Endothelial cell of umbilical vein (primary cell): ENCODE results near the gene TBX19. TPM values are rescaled to one million over a fixed set of nuclear protein-coding genes. Genes with fewer than 3 reads are reported as not detected.

ENCODE experiments used
- BruUV-seq: library from RNA; stranded (reverse); fragments of 400-500 nt; replicated peaks from 2 replicates; lab custom pipeline; 2021; lab: Mats Ljungman, UMichigan
- CTCF ChIA-PET: fragments of 300-600, 350-600 bp; sonication (Branson Sonifier 250); formaldehyde crosslinking; loops from one replicate; lab custom pipeline; 2021; ENCODE audit warnings: antibody characterized with exemption, inconsistent platforms; lab: Charles Lee
- POLR2A ChIA-PET: fragments of 300-600, 350-600 bp; sonication (Branson Sonifier 250); formaldehyde crosslinking; loops from one replicate; lab custom pipeline; 2021; ENCODE audit warnings: antibody characterized with exemption, inconsistent platforms; lab: Charles Lee
- DNase-seq: peaks from one replicate; pipeline ENCODE4 v3.0.0-alpha.2; 2011; ENCODE audit warnings: low read depth, low spot score
- FAIRE-seq: peaks from 2 replicates; lab custom pipeline; 2011; peaks lifted over from hg19 to GRCh38; lab: Jason Lieb, UNC
- H2AFZ ChIP-seq: 2 replicates; pipeline ENCODE4 v1.6.0; 2012; ENCODE audit warnings: low read depth, low read length, control low read depth, inconsistent platforms
- H3K27ac ChIP-seq: 2 replicates; pipeline ENCODE4 v1.5.1; 2011; ENCODE audit warnings: low read depth, mild to moderate bottlenecking, control low read depth, low read length, moderate library complexity; ENCODE audit not compliant: insufficient read depth
- H3K27me3 ChIP-seq, 2 experiments: 2 replicates each; pipeline versions ENCODE4 v1.6.0 to v1.6.1; 2011; ENCODE audit warnings: low read length in 2 of 2, mixed read lengths in 1 of 2; ENCODE audit not compliant: control insufficient read depth in 2 of 2, insufficient read depth in 2 of 2
- H3K36me3 ChIP-seq, 2 experiments: 2 replicates in 1 of 2; 3 replicates in 1 of 2; pipeline ENCODE4 v1.5.1; 2011; ENCODE audit warnings: low read length in 2 of 2, mild to moderate bottlenecking in 1 of 2, moderate library complexity in 1 of 2; ENCODE audit not compliant: control insufficient read depth in 2 of 2, insufficient read depth in 2 of 2; ENCODE audit errors: extremely low read depth in 1 of 2
- H3K4me1 ChIP-seq: 3 replicates; pipeline ENCODE4 v1.5.1; 2011; ENCODE audit warnings: mild to moderate bottlenecking, low read length; ENCODE audit not compliant: control insufficient read depth, insufficient read depth; ENCODE audit errors: extremely low read depth
- H3K4me2 ChIP-seq: 2 replicates; pipeline ENCODE4 v1.6.1; 2011; ENCODE audit warnings: low read length, control low read depth, mixed read lengths; ENCODE audit not compliant: insufficient read depth
- H3K4me3 ChIP-seq, 3 experiments: fragments of 200-600 bp in 1 of 3; sonication (generic), shearing (Covaris generic) in 1 of 3; replicated peaks in 1 of 3; 2 replicates each; pipeline ENCODE4 v1.5.1; 2011 to 2016; ENCODE audit warnings: control low read depth in 3 of 3, low read length in 3 of 3, mild to moderate bottlenecking in 2 of 3, inconsistent platforms in 1 of 3, low read depth in 1 of 3, moderate library complexity in 1 of 3; ENCODE audit not compliant: insufficient read depth in 1 of 3
- H3K79me2 ChIP-seq: 2 replicates; pipeline ENCODE4 v1.6.0; 2012; ENCODE audit warnings: low read length, inconsistent platforms; ENCODE audit not compliant: control insufficient read depth, insufficient read depth
- H3K9ac ChIP-seq: replicated peaks from 2 replicates; pipeline ENCODE3; 2011; ENCODE audit warnings: low read length, control low read depth; ENCODE audit not compliant: insufficient read depth; ENCODE audit errors: extremely low read depth
- H3K9me1 ChIP-seq: replicated peaks from 3 replicates; pipeline ENCODE4 v1.6.0; 2011; ENCODE audit warnings: mild to moderate bottlenecking, low read length; ENCODE audit not compliant: control insufficient read depth, insufficient read depth; ENCODE audit errors: extremely low read depth
- H3K9me3 ChIP-seq: replicated peaks from 2 replicates; pipeline ENCODE4 v1.5.1; 2012; ENCODE audit warnings: low read length, inconsistent platforms; ENCODE audit not compliant: control insufficient read depth, insufficient read depth
- H4K20me1 ChIP-seq: replicated peaks from 2 replicates; pipeline ENCODE3; 2011; ENCODE audit warnings: mild to moderate bottlenecking, low read length; ENCODE audit not compliant: control insufficient read depth, insufficient read depth; ENCODE audit errors: extremely low read depth
- CTCF ChIP-seq, 2 donors: IDR thresholded peaks; 1 replicate in 1 of 2; 2 replicates in 1 of 2; pipeline ENCODE4 v1.5.1; 2011; ENCODE audit warnings: low read length in 2 of 2, mild to moderate bottlenecking in 2 of 2, moderate library complexity in 2 of 2, control low read depth in 1 of 2, inconsistent platforms in 1 of 2, low read depth in 1 of 2; ENCODE audit not compliant: insufficient read depth in 1 of 2; ENCODE audit errors: extremely low read depth in 1 of 2
- EZH2 ChIP-seq: IDR thresholded peaks from 2 replicates; pipeline ENCODE4 v1.6.1; 2012; ENCODE audit warnings: borderline replicate concordance, low read depth, mild to moderate bottlenecking, moderate library complexity, low read length, inconsistent platforms; ENCODE audit not compliant: severe bottlenecking
- FOS ChIP-seq: IDR thresholded peaks from 2 replicates; pipeline ENCODE4 v1.6.1; 2011; ENCODE audit warnings: mild to moderate bottlenecking, low read length, moderate library complexity, borderline replicate concordance; ENCODE audit not compliant: insufficient read depth
- GATA2 ChIP-seq: IDR thresholded peaks from 2 replicates; pipeline ENCODE4 v1.7.0; 2011; ENCODE audit warnings: low read depth, mild to moderate bottlenecking, moderate library complexity, mixed read lengths, low read length; ENCODE audit not compliant: insufficient read length, insufficient read depth
- JUN ChIP-seq: IDR thresholded peaks from 2 replicates; pipeline ENCODE4 v1.6.1; 2011; ENCODE audit warnings: borderline replicate concordance, low read depth; ENCODE audit not compliant: insufficient read length, insufficient read depth
- MAX ChIP-seq: IDR thresholded peaks from 2 replicates; pipeline ENCODE4 v1.6.1; 2011; ENCODE audit not compliant: insufficient read depth, insufficient read length
- MYC ChIP-seq: IDR thresholded peaks from one replicate; pipeline ENCODE4 v1.6.1; 2011; ENCODE audit warnings: mild to moderate bottlenecking, low read depth, low read length
- POLR2A ChIP-seq: IDR thresholded peaks from 2 replicates; pipeline ENCODE4 v1.6.1; 2012; ENCODE audit warnings: low read depth, mild to moderate bottlenecking, control low read depth, low read length
- dilution Hi-C: fragments of 300-500 bp; cut with MboI; formaldehyde crosslinking; loops from one replicate; pipeline ENCODE4 v1.15.0; 2019; ENCODE audit warnings: low sequenced_read_pairs; ENCODE audit not compliant: extremely low pct_ligation_motif_present
- intact Hi-C: fragments of 100-400 bp; cut with micrococcal nuclease; formaldehyde crosslinking; loops from one replicate; pipeline ENCODE4 v1.10.0; 2022
- polyA plus RNA-seq, 4 experiments: library from polyadenylated mRNA; depleted of rRNA in 3 of 4; stranded (reverse) in 3 of 4; unstranded in 1 of 4; fragments of >200 nt; gene quantifications; 2 replicates each; pipeline versions ENCODE4 v1.2.1 to v1.2.3, GENCODE V29; 2011 to 2012; ENCODE audit warnings: missing spikeins in 1 of 4
- total RNA-seq: library from RNA; stranded (reverse); gene quantifications from 2 replicates; pipeline ENCODE4 v1.2.3, GENCODE V29; 2021

The TBX19 gene
- total and polyA plus RNA-seq, 2 donors (not counting 3 experiments of a cell fraction or from before 2014, with no cell fraction given), result 2.3 to 2.8 TPM

- Histone ChIP-seq H3K4me1 (no peaks in the 10 kb centered on the region), H3K27ac (no peak overlapping the region), H2AFZ (no peak overlapping the region), H3K27me3 (no peaks in the 10 kb centered on the region), H3K79me2 (no peaks in the 10 kb centered on the region), H3K9me1 (no peaks in the 10 kb centered on the region), H3K9ac (no peak overlapping the region), H4K20me1 (no peaks in the 10 kb centered on the region), H3K36me3 (no peaks in the 10 kb centered on the region), H3K4me3 (no peak overlapping the region), H3K9me3 (no peaks in the 10 kb centered on the region), H3K4me2 (no peak overlapping the region)
- FAIRE-seq (no peak), DNase-seq (no peak)
- TF ChIP-seq POLR2A (no peak), MAX (no peak)
- CTCF ChIA-PET, result interaction anchor here (1.4 to 2.7 kb wide), 3 partner anchors 24 to 60 kb away, joined by 3 to 7 read pairs (median 5); no protein-coding TSS in a partner anchor
- POLR2A ChIA-PET, result no interaction called here
- no TSS peak for BruUV-seq
- intact Hi-C loops, result no loop called here
- dilution Hi-C loops, result no loop called here
These were observed 14.9 kb downstream of the TBX19 start for GRCh38 chr1:168295411-168296114.

- no TSS peak for BruUV-seq
- dilution Hi-C loops, result no loop called here
- no peak overlapping the region for H3K27ac ChIP-seq
- H3K4me1 ChIP-seq, result no peaks in the 10 kb centered on the region
- H3K9ac ChIP-seq, result no peak overlapping the region
- DNase-seq, result no peak
- no peaks in the 10 kb centered on the region for H3K36me3 ChIP-seq
- no peak overlapping the region for H2AFZ ChIP-seq
- no peaks in the 10 kb centered on the region for H3K9me3 ChIP-seq
- no peaks in the 10 kb centered on the region for H3K27me3 ChIP-seq
- ChIA-PET CTCF (interaction anchor here (1.1 to 2.7 kb wide), 2 partner anchors 10 to 46 kb away, joined by 5 to 7 read pairs; no protein-coding TSS in a partner anchor), POLR2A (no interaction called here)
- H4K20me1 ChIP-seq, result no peaks in the 10 kb centered on the region
- TF ChIP-seq JUN (no peak), FOS (no peak), MYC (no peak), EZH2 (no peak), GATA2 (no peak), CTCF (IDR thresholded peaks at IDR 0.05; ENCODE audit: extremely low read depth in 1 of 2, insufficient read depth in 1 of 2, low read depth in 1 of 2, low read length in 2 of 2) (no peak), POLR2A (no peak)
- no peaks in the 10 kb centered on the region for H3K9me1 ChIP-seq
- H3K4me3 ChIP-seq, result no peak overlapping the region
- intact Hi-C loops, result no loop called here
- FAIRE-seq, result no peak
- H3K4me2 ChIP-seq, result no peak overlapping the region
- no peaks in the 10 kb centered on the region for H3K79me2 ChIP-seq
These were observed 16.5 kb downstream of the TBX19 start for GRCh38 chr1:168297019-168297730.
